ENCODE results near the gene NPTX2. TPM values are rescaled to one million over a fixed set of nuclear protein-coding genes. Genes with fewer than 3 reads are reported as not detected.

Gene NPTX2
- total RNA-seq, 2 donors from 2014 or later = 0.53 to 1.3 TPM

- Mint-ChIP-seq H3K27ac (no peak overlapping the region), H3K36me3 (ENCODE audit: low read depth) (no peaks in the 10 kb centered on the region), H3K27me3 (ENCODE audit: insufficient read depth) (peaks cover 3% of the 10 kb centered on the region), H3K4me3 (no peak overlapping the region), H3K9me3 (no peaks in the 10 kb centered on the region), H3K4me1 (no peaks in the 10 kb centered on the region)
- Histone ChIP-seq H3K36me3 (ENCODE audit: control insufficient read depth, insufficient read depth, low read length) (no peaks in the 10 kb centered on the region), H3K9me3 (ENCODE audit: control insufficient read depth, low read length) (no peaks in the 10 kb centered on the region), H3K9ac (ENCODE audit: extremely low read depth, low read length, poor library complexity, severe bottlenecking) (no peak overlapping the region), H3K4me3 (ENCODE audit: low read length) (no peak overlapping the region), H3K27ac (ENCODE audit: low read depth, low read length) (no peak overlapping the region), H3K27me3 (ENCODE audit: control insufficient read depth, insufficient read depth, low read length, poor library complexity, severe bottlenecking) (no peaks in the 10 kb centered on the region), H3K4me1 (ENCODE audit: control insufficient read depth, insufficient read depth, low read length) (no peaks in the 10 kb centered on the region)
- TF ChIP-seq, protein P1, sequence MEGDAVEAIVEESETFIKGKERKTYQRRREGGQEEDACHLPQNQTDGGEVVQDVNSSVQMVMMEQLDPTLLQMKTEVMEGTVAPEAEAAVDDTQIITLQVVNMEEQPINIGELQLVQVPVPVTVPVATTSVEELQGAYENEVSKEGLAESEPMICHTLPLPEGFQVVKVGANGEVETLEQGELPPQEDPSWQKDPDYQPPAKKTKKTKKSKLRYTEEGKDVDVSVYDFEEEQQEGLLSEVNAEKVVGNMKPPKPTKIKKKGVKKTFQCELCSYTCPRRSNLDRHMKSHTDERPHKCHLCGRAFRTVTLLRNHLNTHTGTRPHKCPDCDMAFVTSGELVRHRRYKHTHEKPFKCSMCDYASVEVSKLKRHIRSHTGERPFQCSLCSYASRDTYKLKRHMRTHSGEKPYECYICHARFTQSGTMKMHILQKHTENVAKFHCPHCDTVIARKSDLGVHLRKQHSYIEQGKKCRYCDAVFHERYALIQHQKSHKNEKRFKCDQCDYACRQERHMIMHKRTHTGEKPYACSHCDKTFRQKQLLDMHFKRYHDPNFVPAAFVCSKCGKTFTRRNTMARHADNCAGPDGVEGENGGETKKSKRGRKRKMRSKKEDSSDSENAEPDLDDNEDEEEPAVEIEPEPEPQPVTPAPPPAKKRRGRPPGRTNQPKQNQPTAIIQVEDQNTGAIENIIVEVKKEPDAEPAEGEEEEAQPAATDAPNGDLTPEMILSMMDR (conservative IDR thresholded peaks at IDR 0.05) = no peak
- 90 to 96% methylated on average over 6 of the region's 6 CpGs for WGBS, 2 experiments (ENCODE audit: insufficient coverage in 1 of 2, insufficient read length in 1 of 2)
- no peak for DNase-seq
Measured at GRCh38 chr7:98651760-98652159, 34.7 kb downstream of the NPTX2 start.

GRCh38 chr7:98653601-98654310 is 36.7 kb downstream of the NPTX2 start:
- Mint-ChIP-seq H3K4me3 (no peak overlapping the region), H3K9me3 (no peaks in the 10 kb centered on the region), H3K4me1 (no peaks in the 10 kb centered on the region), H3K27me3 (ENCODE audit: insufficient read depth) (peaks cover 3% of the 10 kb centered on the region), H3K27ac (no peak overlapping the region), H3K36me3 (ENCODE audit: low read depth) (no peaks in the 10 kb centered on the region)
- TF ChIP-seq, protein P1 (conservative IDR thresholded peaks at IDR 0.05) = no peak
- Histone ChIP-seq H3K4me3 (ENCODE audit: low read length) (no peak overlapping the region), H3K4me1 (ENCODE audit: control insufficient read depth, insufficient read depth, low read length) (no peaks in the 10 kb centered on the region), H3K9me3 (ENCODE audit: control insufficient read depth, low read length) (no peaks in the 10 kb centered on the region), H3K36me3 (ENCODE audit: control insufficient read depth, insufficient read depth, low read length) (no peaks in the 10 kb centered on the region), H3K27ac (ENCODE audit: low read depth, low read length) (no peak overlapping the region), H3K27me3 (ENCODE audit: control insufficient read depth, insufficient read depth, low read length, poor library complexity, severe bottlenecking) (no peaks in the 10 kb centered on the region), H3K9ac (ENCODE audit: extremely low read depth, low read length, poor library complexity, severe bottlenecking) (no peak overlapping the region)
- WGBS, 2 experiments (ENCODE audit: insufficient coverage in 1 of 2, insufficient read length in 1 of 2) = 90 to 94% methylated on average over 2 to 6 of the region's 6 CpGs
- no peak for DNase-seq

DNA sequence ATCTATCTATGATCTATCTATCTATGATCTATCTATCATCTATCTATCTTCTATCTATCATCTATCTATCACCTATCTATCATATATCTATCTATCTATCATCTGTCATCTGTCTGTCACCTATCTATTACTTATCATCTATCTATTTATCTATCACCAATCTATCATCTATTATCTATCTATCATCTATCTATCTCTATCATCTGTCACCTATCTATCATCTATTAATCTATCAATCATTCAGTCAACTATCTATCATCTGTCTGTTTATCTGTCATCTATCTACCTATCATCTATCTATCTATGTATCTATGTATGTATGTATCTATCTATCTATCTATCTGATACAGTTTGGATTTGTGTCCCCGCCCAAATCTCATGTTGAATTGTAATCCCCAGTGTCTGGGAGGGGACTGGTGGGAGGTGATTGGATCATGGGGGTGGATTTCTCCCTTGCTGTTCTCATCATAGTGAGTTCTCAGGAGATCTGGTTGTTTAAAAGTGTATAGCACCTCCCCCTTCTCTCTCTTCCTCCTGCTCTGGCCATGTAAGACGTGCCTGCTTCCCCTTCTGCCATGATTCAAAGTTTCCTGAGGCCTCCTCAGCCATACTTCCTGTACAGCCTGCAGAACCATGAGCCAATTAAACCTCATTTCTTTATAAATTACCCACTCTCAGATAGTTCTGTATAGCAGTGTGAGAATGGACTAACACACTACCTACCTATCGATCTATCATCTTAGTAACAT is 37.6 kb downstream of the NPTX2 start:
- no peaks in the 10 kb centered on the region for H3K4me1 Mint-ChIP-seq
- Histone ChIP-seq H3K4me1 (ENCODE audit: control insufficient read depth, insufficient read depth, low read length) (no peaks in the 10 kb centered on the region), H3K9ac (ENCODE audit: extremely low read depth, low read length, poor library complexity, severe bottlenecking) (no peak overlapping the region), H3K27ac (ENCODE audit: low read depth, low read length) (no peak overlapping the region), H3K36me3 (ENCODE audit: control insufficient read depth, insufficient read depth, low read length) (no peaks in the 10 kb centered on the region), H3K4me3 (ENCODE audit: low read length) (no peak overlapping the region), H3K9me3 (ENCODE audit: control insufficient read depth, low read length) (no peaks in the 10 kb centered on the region), H3K27me3 (ENCODE audit: control insufficient read depth, insufficient read depth, low read length, poor library complexity, severe bottlenecking) (no peaks in the 10 kb centered on the region)
- H3K27ac Mint-ChIP-seq = no peak overlapping the region
- TF ChIP-seq, protein P1 (conservative IDR thresholded peaks at IDR 0.05) = no peak
- H3K36me3 Mint-ChIP-seq (ENCODE audit: low read depth) = no peaks in the 10 kb centered on the region
- H3K4me3 Mint-ChIP-seq = no peak overlapping the region
- 71 to 82% methylated on average over 1 to 2 of the region's 3 CpGs for WGBS, 2 experiments (ENCODE audit: insufficient coverage in 1 of 2, insufficient read length in 1 of 2)
- H3K9me3 Mint-ChIP-seq = no peaks in the 10 kb centered on the region
- peaks cover 3% of the 10 kb centered on the region for H3K27me3 Mint-ChIP-seq (ENCODE audit: insufficient read depth)
- DNase-seq = no peak
